ENCODE results near the gene THAP11. TPM values are rescaled to one million over a fixed set of nuclear protein-coding genes. Genes with fewer than 3 reads are reported as not detected.

Gene THAP11
- total and polyA plus RNA-seq, 2 of the 13 experiments (the other 11 are each of a cell fraction or from before 2014, with no cell fraction given), result 44.2 to 53.4 TPM

DNA sequence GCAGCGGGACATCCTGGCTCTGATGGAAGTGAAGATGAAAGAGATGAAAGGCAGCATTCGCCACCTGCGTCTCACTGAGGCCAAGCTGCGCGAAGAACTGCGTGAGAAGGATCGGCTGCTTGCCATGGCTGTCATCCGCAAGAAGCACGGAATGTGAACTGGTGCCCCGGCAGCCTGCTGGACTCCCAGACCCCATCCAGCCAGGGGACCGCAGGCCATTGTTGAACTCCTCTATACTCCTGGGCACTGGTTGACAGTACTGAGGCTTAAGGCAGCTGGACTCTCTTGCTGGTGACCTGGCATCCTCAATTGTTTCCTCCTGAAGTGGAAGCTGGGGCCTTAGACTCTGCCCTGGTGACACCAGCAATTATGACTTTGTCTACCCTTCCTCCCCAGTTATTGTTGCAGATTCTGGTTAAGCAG is 1.2 kb downstream of the THAP11 start (continued):
- TF ChIP-seq, protein P1, sequence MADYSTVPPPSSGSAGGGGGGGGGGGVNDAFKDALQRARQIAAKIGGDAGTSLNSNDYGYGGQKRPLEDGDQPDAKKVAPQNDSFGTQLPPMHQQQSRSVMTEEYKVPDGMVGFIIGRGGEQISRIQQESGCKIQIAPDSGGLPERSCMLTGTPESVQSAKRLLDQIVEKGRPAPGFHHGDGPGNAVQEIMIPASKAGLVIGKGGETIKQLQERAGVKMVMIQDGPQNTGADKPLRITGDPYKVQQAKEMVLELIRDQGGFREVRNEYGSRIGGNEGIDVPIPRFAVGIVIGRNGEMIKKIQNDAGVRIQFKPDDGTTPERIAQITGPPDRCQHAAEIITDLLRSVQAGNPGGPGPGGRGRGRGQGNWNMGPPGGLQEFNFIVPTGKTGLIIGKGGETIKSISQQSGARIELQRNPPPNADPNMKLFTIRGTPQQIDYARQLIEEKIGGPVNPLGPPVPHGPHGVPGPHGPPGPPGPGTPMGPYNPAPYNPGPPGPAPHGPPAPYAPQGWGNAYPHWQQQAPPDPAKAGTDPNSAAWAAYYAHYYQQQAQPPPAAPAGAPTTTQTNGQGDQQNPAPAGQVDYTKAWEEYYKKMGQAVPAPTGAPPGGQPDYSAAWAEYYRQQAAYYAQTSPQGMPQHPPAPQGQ (CRISPR knock-in tag; IDR thresholded peaks at IDR 0.05; ENCODE audit: borderline replicate concordance), result no peak
- TF ChIP-seq, protein P2, sequence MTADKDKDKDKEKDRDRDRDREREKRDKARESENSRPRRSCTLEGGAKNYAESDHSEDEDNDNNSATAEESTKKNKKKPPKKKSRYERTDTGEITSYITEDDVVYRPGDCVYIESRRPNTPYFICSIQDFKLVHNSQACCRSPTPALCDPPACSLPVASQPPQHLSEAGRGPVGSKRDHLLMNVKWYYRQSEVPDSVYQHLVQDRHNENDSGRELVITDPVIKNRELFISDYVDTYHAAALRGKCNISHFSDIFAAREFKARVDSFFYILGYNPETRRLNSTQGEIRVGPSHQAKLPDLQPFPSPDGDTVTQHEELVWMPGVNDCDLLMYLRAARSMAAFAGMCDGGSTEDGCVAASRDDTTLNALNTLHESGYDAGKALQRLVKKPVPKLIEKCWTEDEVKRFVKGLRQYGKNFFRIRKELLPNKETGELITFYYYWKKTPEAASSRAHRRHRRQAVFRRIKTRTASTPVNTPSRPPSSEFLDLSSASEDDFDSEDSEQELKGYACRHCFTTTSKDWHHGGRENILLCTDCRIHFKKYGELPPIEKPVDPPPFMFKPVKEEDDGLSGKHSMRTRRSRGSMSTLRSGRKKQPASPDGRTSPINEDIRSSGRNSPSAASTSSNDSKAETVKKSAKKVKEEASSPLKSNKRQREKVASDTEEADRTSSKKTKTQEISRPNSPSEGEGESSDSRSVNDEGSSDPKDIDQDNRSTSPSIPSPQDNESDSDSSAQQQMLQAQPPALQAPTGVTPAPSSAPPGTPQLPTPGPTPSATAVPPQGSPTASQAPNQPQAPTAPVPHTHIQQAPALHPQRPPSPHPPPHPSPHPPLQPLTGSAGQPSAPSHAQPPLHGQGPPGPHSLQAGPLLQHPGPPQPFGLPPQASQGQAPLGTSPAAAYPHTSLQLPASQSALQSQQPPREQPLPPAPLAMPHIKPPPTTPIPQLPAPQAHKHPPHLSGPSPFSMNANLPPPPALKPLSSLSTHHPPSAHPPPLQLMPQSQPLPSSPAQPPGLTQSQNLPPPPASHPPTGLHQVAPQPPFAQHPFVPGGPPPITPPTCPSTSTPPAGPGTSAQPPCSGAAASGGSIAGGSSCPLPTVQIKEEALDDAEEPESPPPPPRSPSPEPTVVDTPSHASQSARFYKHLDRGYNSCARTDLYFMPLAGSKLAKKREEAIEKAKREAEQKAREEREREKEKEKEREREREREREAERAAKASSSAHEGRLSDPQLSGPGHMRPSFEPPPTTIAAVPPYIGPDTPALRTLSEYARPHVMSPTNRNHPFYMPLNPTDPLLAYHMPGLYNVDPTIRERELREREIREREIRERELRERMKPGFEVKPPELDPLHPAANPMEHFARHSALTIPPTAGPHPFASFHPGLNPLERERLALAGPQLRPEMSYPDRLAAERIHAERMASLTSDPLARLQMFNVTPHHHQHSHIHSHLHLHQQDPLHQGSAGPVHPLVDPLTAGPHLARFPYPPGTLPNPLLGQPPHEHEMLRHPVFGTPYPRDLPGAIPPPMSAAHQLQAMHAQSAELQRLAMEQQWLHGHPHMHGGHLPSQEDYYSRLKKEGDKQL (CRISPR knock-in tag; IDR thresholded peaks at IDR 0.05; ENCODE audit: low read depth), result no peak
- TF ChIP-seq SALL2 (CRISPR knock-in tag; IDR thresholded peaks at IDR 0.05), result no peak
- TF ChIP-seq ZNF205 (CRISPR knock-in tag; IDR thresholded peaks at IDR 0.05), result no peak
- TF ChIP-seq HOXA5 (CRISPR knock-in tag; IDR thresholded peaks at IDR 0.05), result no peak
- TF ChIP-seq RELA (CRISPR knock-in tag; IDR thresholded peaks at IDR 0.05), result no peak
- TF ChIP-seq, protein P3, sequence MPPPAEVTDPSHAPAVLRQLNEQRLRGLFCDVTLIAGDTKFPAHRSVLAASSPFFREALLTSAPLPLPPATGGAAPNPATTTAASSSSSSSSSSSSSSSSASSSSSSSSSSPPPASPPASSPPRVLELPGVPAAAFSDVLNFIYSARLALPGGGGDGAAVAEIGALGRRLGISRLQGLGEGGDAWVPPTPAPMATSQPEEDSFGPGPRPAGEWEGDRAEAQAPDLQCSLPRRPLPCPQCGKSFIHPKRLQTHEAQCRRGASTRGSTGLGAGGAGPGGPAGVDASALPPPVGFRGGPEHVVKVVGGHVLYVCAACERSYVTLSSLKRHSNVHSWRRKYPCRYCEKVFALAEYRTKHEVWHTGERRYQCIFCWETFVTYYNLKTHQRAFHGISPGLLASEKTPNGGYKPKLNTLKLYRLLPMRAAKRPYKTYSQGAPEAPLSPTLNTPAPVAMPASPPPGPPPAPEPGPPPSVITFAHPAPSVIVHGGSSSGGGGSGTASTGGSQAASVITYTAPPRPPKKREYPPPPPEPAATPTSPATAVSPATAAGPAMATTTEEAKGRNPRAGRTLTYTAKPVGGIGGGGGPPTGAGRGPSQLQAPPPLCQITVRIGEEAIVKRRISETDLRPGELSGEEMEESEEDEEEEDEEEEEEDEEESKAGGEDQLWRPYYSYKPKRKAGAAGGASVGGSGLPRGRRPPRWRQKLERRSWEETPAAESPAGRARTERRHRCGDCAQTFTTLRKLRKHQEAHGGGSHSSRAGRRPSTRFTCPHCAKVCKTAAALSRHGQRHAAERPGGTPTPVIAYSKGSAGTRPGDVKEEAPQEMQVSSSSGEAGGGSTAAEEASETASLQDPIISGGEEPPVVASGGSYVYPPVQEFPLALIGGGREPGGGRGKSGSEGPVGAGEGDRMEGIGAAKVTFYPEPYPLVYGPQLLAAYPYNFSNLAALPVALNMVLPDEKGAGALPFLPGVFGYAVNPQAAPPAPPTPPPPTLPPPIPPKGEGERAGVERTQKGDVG (CRISPR knock-in tag; IDR thresholded peaks at IDR 0.05; ENCODE audit: borderline replicate concordance), result no peak
- TF ChIP-seq, protein P4, sequence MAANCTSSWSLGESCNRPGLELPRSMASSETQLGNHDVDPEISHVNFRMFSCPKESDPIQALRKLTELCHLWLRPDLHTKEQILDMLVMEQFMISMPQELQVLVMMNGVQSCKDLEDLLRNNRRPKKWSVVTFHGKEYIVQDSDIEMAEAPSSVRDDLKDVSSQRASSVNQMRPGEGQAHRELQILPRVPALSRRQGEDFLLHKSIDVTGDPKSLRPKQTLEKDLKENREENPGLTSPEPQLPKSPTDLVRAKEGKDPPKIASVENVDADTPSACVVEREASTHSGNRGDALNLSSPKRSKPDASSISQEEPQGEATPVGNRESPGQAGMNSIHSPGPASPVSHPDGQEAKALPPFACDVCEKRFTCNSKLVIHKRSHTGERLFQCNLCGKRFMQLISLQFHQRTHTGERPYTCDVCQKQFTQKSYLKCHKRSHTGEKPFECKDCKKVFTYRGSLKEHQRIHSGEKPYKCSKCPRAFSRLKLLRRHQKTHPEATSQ (CRISPR knock-in tag; IDR thresholded peaks at IDR 0.05; ENCODE audit: borderline replicate concordance), result no peak
- TF ChIP-seq, protein P5, sequence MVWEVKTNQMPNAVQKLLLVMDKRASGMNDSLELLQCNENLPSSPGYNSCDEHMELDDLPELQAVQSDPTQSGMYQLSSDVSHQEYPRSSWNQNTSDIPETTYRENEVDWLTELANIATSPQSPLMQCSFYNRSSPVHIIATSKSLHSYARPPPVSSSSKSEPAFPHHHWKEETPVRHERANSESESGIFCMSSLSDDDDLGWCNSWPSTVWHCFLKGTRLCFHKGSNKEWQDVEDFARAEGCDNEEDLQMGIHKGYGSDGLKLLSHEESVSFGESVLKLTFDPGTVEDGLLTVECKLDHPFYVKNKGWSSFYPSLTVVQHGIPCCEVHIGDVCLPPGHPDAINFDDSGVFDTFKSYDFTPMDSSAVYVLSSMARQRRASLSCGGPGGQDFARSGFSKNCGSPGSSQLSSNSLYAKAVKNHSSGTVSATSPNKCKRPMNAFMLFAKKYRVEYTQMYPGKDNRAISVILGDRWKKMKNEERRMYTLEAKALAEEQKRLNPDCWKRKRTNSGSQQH (CRISPR knock-in tag; IDR thresholded peaks at IDR 0.05; ENCODE audit: low read depth), result no peak
- TF ChIP-seq ARNT (IDR thresholded peaks at IDR 0.05), result no peak
- no peak for TF ChIP-seq SMAD1 (CRISPR knock-in tag; IDR thresholded peaks at IDR 0.05; ENCODE audit: borderline replicate concordance, low read depth)
- no peak for TF ChIP-seq TP53 (CRISPR knock-in tag; conservative IDR thresholded peaks at IDR 0.05)
- TF ChIP-seq ZSCAN30 (CRISPR knock-in tag; IDR thresholded peaks at IDR 0.05), result no peak
- no peak for TF ChIP-seq DPF2 (CRISPR knock-in tag; IDR thresholded peaks at IDR 0.05; ENCODE audit: borderline replicate concordance, low read depth)
- TF ChIP-seq GFI1 (CRISPR knock-in tag; IDR thresholded peaks at IDR 0.05; ENCODE audit: borderline replicate concordance), result 0 out of 2 replicates have a peak, but pooled peaks have one; percentile 48
- no peak for TF ChIP-seq PITX1 (CRISPR knock-in tag; IDR thresholded peaks at IDR 0.05)
- TF ChIP-seq ZNF878 (CRISPR knock-in tag; IDR thresholded peaks at IDR 0.05), result no peak

Measured in HepG2 (cell line).